Activated CD8-positive, alpha-beta memory T cell treated with anti-CD3 and anti-CD28 coated beads for 4 hours (primary cell): ENCODE measurements around the gene VPS13C.

Experiments used
- DNase-seq, 2 donors: peaks; one replicate each; pipeline ENCODE4 v3.0.0-alpha.2; 2020; ENCODE audit warnings: low read depth in 2 of 2

Gene VPS13C, protein sequence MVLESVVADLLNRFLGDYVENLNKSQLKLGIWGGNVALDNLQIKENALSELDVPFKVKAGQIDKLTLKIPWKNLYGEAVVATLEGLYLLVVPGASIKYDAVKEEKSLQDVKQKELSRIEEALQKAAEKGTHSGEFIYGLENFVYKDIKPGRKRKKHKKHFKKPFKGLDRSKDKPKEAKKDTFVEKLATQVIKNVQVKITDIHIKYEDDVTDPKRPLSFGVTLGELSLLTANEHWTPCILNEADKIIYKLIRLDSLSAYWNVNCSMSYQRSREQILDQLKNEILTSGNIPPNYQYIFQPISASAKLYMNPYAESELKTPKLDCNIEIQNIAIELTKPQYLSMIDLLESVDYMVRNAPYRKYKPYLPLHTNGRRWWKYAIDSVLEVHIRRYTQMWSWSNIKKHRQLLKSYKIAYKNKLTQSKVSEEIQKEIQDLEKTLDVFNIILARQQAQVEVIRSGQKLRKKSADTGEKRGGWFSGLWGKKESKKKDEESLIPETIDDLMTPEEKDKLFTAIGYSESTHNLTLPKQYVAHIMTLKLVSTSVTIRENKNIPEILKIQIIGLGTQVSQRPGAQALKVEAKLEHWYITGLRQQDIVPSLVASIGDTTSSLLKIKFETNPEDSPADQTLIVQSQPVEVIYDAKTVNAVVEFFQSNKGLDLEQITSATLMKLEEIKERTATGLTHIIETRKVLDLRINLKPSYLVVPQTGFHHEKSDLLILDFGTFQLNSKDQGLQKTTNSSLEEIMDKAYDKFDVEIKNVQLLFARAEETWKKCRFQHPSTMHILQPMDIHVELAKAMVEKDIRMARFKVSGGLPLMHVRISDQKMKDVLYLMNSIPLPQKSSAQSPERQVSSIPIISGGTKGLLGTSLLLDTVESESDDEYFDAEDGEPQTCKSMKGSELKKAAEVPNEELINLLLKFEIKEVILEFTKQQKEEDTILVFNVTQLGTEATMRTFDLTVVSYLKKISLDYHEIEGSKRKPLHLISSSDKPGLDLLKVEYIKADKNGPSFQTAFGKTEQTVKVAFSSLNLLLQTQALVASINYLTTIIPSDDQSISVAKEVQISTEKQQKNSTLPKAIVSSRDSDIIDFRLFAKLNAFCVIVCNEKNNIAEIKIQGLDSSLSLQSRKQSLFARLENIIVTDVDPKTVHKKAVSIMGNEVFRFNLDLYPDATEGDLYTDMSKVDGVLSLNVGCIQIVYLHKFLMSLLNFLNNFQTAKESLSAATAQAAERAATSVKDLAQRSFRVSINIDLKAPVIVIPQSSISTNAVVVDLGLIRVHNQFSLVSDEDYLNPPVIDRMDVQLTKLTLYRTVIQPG (N-terminal part only)

DNA sequence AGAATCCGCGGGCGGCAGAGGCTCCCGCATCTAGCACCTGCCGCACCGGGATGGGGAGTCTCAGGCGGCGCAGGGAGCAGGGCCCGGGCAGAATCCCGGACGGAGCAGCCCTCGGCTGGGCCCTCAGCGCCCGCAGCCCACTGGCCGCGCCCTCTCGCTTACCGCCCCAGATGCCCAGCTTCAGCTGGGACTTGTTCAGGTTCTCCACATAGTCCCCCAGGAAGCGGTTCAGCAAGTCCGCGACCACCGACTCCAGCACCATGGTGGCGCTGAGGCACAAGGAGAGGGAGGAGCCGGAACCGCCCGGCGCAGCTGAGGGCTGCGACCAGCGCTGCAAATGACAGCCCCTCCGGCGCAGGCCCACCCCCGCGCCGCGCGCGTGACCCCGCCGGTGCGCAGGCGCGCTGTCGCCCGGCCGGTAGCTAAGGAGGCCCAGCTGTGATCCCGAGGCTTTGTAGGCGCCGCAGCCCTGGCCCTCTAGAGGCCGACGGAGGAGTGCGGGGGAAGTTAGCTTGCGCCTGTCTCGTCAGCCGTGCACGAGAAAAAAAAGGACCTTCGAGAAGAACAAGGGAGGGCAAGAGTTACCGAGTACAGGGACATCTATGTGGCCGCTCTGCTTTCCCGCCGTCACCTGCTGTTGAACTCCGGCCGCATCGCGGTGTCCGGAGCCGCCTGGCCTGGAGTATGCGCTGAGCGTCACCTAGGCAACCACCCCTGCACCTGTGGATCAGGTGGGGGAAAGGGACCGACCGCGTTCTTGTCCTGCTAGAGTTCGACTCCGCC is at the start of gene VPS13C:
TSS of gene VPS13C (minus strand) at position 335 of the 783 bp plus-strand sequence. CDS start at position 262, 73 bp downstream.
- DNase-seq = peak; percentile 81 to 82

DNA sequence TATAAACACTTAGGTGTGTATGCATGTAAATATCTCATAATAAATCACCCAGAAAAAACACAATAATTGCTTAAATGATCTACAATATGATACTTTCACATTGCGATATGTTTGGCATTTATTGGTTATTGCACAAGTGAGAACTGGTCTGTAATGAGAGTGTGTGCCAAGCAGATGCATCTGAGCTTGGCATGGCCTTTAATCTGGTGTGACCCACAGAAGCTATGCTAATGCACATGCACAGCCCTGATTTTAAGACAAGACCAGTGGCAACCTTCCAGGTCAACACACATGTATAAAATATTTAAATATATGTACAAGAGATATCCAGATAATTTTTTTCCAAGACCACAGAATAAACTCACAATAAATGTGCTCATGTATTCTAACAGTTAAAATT is 49.2 kb upstream of the VPS13C start:
- no peak for DNase-seq

DNA sequence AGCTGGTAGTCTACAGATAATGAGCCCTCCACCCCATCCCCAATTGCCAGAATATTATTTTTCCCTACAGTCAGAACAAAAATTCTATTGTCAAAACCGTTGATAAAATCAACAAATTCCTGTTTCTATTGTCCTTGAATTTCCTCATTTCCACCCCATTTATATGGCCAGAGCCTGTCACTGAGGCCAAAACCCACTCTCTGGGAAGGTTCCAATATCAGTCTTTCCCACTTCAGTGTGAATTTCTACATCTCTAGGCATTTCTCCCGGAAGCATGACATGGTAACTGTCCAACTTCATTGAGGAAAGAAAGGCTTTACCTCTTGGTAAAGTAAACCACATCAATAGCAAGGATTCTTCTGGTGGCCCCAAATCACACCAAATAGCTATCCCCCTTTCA is 48.2 kb upstream of the VPS13C start:
- no peak for DNase-seq

DNA sequence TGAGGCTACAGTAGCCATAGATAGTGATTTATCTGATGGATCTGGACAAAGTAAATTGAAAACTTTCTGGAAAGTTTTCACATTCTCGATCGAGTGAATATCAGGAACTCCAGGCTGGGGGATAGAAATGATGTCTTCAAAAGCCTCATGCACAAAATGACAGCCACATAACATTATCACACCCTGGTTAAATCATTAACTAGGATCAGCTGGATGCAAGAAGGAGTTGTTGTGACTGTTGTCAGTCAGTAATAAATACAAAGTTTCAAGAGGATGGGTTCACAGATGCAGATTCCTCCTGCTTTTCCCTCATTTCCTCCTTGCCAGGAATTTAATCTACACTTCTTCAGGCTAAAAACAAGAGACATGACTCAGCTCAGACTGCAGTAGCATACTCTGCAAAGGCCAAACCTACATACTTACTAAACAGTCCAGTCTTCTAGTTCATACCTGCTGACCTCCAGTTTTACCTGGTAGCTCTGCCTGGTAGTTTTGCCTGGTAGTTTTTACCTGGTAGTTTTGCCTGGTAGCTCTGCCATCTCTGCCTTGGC is 47.4 kb upstream of the VPS13C start:
- DNase-seq = no peak

DNA sequence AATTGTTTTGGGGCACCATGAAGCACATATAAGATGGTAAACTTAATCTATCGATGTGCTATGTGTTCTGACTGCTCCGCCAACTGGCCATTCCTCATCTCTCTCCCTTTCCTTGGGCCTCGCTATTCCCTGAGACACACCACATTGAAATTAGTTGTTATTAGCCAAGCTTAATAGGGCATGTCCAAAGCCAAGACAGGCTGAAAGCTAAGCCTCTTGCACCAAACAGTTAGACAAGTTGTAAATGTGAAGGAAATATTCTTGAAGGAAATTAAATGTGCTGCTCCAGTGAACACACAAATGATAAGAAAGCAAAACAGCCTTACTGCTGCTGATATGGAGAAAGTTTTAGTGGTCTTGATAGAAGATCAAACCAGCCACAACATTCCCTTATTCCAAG is 45.8 kb upstream of the VPS13C start:
- no peak for DNase-seq

DNA sequence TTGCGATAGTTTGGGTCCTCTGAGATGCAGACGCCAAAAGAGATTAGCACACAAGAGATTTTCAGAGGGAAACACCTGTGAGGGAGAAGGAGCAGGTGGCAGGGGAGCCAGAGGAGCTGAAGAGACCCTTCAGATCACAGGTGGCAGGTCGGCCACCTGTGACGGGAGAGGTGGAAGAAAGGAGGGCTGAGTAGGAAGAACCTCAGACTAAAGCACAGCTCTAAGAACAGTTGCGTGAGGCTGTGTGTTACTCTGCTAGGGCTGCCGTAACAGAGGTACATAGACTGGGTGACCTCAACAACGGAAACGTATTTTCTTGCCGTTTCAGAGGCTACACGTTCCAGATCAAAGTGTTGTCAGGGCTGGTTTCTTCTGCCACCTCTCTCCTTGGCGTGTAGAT is 45.0 kb upstream of the VPS13C start:
- no peak for DNase-seq

DNA sequence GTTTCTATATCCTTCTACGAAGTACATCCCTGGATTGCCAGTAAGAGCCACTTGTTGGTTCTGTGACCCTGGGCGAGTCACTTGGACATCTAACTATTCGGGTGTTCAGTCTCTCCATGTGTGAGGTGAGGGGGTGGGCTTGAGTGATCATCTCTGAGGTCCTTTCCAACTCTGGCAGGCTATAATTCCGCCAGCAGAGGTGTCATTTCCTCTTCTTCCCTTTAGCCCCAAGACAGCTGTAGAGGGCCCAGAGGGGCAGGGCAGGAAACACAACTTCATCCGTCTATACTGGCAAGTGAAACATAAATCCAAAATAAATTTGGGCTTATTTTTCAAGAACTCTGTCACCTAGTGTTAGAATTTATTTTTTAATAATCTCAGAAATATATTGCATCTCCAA is 44.6 kb upstream of the VPS13C start:
- no peak for DNase-seq

DNA sequence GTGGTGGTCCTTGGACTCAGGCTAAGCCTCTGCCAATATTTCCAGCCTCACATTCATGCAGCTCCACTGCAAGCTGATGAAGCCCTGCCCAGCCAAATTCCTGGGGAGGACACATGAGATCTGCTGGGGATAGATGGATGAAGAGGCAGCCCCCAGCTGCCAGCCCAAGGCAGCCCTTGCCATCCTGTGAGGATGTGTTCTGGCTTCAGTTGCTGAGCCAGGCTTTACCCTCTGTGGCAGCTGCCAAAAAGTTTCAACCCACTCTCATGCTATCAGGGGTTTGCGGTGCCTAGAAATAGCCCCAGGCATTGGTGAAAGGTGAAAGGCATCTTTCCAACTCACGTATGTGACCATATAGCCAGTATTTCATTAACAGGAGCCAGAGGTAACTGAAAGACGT is 44.2 kb upstream of the VPS13C start:
- no peak for DNase-seq

DNA sequence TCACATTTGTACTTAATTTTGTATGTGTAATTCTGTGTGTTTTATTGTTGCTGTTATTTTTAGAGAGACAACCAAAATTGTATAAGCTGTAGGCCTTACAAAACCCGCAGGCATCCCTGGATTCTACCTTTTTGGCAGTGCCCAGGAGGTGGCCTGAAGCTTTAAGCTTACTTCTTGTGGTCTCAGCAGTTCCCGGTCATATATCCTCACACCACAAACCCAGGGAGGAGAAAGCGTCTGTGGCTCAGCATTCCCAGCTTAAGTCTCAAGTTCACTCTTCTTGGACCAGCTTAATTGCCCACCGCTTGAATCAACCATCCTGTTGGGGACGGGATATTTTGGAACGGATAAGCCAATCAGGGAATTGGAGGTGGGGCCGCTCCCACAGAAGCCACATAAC is 43.2 kb upstream of the VPS13C start:
- DNase-seq = no peak

DNA sequence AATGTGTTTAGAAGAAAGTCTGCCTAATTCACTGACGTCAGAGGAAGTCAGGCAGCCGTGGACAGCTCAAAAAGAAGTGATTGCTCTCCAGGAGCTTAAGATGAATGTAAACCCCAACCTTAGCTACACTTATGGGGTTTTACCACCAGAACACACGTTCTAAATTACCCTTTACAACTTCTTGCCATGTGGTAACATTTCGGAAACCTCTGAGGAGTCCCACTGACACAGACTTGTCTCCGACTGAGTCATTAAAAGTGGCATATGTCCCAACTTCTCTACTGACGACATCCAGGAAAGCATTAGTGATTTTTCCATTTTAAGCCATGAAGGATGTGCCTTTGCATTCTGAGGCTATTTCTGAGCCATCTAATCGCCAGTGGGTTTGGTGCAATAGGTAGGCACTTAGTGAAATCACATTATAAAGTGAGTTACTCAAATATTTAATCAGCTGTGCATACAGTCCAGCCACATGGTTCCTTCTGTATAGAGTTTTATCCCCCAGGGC is 38.9 kb upstream of the VPS13C start:
- no peak for DNase-seq

DNA sequence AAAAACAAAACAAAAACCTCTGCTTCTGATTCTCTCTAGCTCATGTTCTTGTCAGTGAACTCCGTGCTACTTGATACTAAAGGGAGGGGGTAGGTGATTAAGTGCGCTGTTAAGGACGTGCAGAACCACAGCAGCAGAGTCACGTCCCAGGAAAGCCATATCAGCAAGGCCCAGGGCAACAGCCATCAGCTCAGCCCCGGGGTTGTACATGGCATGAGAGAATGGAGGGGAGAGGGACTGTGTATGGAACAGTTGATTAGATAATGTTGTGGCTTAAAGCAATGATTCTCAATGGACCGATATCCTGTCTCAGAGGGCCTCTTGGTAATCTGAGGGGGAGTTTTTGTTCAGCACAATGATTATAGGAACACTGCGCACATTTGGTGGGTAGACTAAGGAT is 34.1 kb upstream of the VPS13C start:
- DNase-seq = no peak

DNA sequence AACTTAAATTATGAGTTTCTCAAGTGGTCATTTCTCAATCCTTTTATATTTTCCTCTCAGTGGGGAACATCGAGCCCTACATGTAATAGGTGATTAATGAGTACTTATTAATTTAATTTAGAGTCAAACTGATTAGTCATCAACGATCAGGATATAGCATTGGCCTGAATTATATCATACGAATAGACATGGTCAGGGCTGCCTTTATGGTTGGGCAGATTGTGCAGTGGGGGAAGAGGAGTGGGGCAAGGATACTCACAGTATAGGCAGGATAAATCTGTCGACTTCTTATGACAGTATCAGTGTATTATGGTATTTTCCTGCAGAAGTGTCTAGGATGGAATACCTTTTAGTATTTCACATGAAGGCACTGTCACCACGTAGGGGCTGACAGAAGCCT is 33.6 kb upstream of the VPS13C start:
- DNase-seq = no peak

DNA sequence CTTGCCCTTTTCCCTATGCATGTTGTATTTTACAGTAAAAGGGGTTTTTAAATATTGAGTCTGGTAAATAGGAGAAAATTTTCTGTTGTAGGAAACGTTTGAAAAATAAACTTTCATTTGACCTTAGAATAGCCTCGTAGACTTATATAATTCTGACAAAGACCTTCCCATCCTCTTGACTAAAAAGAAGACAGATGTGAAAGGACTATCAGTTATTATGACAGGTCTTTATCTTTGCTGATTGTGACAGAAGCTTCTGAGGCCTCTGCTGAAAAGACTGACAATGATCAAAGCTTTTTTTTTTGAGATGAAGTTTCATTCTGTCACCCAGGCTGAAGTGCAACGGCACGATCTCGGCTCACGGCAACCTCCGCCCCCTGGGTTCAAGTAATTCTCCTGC is 30.7 kb upstream of the VPS13C start:
- no peak for DNase-seq

DNA sequence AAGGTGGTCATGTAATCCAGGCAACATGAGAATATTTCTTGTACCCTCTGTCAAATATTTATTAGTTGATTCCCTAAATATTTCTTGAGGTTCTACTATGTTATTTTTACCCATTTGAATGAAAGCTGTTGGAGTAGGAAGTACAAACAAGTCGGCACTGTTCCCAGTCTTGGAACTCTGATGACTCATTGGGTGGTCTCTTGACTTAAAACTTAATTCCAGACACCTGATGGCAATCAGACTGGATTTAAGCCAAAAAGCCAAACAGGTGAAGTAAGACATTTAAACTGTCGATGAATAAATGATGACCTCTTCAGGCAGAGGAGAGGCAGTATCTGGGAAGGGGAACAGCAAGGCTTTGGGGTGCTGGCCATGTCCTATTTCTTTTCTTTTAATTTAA is 29.4 kb upstream of the VPS13C start:
- DNase-seq = no peak

DNA sequence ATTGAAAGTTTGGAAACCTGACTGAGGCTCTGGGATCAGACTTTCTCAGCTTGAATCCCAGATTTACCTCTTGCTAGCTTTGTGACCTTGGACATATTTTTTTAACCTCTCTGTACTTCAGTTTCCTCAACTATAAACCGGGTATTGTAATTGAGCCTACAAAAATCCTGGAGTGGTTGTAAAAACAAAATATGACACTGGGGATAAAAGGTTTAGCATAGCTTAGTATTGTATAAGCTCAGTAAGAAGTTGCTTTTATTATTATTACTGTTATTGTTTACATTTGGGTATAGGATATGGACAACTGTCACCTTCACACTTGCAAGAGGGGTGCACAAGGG is 28.1 kb upstream of the VPS13C start:
- no peak for DNase-seq

DNA sequence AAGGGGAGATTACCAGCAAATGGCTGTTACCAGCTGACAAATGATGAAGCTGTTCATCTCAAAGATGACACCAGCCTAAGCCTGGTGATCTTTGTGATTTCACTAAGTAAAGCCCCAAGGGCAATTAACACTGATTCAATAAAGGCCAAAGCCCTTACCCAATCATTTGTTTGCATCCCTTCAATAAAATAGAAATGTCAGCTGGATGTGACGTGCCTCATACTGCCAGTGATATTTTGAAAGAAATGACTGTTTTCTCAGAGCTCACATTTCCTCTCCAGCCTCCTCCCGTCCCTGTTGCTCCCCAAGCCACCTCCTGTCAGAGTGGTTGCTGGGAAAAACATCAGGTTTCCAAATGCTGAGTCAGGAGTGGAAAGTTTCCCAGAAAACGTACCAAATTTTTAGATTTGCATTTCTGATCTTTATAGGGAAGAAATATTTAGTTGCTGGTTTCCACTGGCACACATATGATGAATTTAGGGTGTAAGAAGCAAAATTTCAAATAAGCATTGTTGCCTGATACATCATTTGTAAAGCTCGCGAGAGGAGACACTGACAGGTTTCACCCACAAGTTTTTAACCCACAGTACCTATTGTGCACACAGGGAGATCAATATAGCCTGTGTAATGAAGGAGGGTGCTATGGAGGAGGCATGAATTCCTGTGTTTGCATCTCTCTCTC is 27.6 kb upstream of the VPS13C start:
- no peak for DNase-seq

DNA sequence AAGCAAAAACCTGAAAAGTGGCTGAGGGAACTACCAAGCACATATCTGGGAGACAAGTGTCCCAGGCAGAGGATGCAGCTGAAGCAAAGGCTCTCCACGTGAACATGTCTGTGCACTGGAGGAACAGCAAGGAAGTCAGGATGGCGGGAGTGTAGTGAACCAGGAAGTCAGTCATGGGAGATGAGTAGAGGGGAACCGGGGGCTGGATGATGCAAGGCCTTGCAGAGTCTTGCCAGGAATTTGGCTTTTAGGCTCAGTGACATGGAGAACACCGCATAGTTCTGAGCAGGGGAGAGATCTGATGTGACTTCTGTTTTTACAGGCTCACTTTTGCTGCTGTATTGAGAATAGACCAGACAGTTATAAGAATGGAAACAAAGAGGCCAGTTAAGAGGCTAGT is 25.5 kb upstream of the VPS13C start:
- no peak for DNase-seq

DNA sequence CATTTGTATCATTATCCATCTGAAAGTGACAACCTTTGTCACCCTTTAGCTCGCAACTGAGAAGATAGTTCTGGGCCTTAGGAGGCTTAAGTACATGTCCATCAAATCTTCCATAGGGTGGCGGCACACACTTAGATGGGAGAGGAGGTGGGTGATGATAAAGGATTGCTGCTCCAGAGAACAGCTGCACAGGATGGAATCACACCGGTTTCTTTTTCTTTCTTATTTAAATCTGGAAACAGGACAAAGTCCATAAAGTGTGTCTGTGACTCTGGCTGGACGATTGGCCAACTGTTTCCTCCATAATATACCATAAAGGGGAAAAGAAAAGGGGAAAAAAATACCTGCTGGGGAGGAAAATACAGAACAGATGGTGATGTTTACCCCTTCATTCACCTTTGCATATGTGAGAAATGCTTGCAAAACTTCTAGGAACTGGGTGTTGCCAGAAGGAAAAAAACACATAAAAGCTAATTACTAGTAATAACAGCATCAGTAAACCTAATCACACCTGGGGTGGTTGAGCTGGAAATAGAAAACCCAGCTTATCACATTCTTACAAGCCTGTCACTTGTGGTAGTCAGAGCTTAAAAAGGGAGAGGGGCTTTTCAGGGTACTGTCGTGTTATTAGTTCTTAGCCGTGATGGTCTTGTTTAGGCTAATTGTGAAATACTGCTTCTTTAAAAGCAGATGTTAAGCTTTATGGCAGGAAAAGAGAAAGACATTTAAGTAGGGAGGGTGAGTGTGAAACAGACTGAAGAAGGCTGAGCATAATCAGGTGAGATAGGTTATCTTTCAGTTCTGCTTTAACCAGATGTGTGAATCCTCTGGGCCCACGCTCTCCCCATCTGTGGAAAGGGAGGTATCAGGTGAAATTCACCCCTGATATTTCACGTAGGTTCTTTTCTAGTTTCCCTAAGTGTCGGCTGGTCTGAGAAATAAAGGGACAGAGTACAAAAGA is 23.2 kb upstream of the VPS13C start:
- no peak for DNase-seq

DNA sequence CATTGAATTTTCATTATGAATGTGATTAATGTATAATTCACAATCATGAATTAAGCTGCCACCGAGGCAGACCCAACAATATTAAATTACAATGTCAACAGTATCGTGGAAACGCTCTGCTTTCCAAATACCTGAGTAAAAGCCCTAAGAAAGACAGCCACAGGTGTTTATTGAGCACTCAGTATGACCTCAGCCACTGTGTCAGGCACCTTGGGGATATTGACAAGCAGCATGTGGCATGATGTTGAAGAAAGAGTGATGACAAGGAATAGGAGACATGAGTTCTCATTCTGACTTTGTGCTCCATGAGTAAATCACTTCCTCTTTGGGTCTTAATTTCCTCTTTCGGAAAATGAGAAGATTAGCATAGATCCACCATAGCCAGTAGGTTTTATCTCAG is 19.3 kb upstream of the VPS13C start:
- no peak for DNase-seq
